GM23338 (cell line): ENCODE measurements around the gene PDZD7. TPM values are rescaled to one million over a fixed set of nuclear protein-coding genes. Genes with fewer than 3 reads are reported as not detected.

Experiments
- ATAC-seq: fragments of 200-7000 bp; cut with Tn5 transposase; 3 replicates; pipeline ENCODE4 v1.9.1; 2020
- DNase-seq: peaks from one replicate; pipeline ENCODE4 v3.0.0-alpha.2; 2015; ENCODE audit warnings: low spot score
- H2AFZ ChIP-seq: fragments of 200-600 bp; sonication (generic); 2 replicates; pipeline ENCODE4 v1.8.0; 2016; ENCODE audit warnings: antibody characterized with exemption, mild to moderate bottlenecking, moderate library complexity
- H3F3A ChIP-seq: fragments of 200-600 bp; sonication (generic); replicated peaks from 2 replicates; pipeline ENCODE4 v1.8.0; 2017; ENCODE audit warnings: antibody characterized with exemption, mixed run types, low read depth
- H3K27ac ChIP-seq: fragments of 200-600 bp; sonication (generic); 2 replicates; pipeline ENCODE4 v1.6.1; 2016; ENCODE audit warnings: low read depth
- H3K27me3 ChIP-seq: fragments of 200-600 bp; sonication (generic); 2 replicates; pipeline ENCODE4 v1.8.0; 2016; ENCODE audit warnings: mild to moderate bottlenecking, mixed run types, moderate library complexity; ENCODE audit not compliant: insufficient read depth
- H3K36me3 ChIP-seq: fragments of 200-600 bp; sonication (generic); 2 replicates; pipeline ENCODE4 v1.8.0; 2016; ENCODE audit warnings: mild to moderate bottlenecking; ENCODE audit not compliant: insufficient read depth
- H3K4me1 ChIP-seq: fragments of 200-600 bp; sonication (generic); 2 replicates; pipeline ENCODE4 v1.8.0; 2016; ENCODE audit warnings: mild to moderate bottlenecking, moderate library complexity; ENCODE audit not compliant: insufficient read depth
- H3K4me2 ChIP-seq: fragments of 200-600 bp; sonication (generic); 2 replicates; pipeline ENCODE4 v1.7.1; 2017; ENCODE audit warnings: mixed run types
- H3K4me3 ChIP-seq: fragments of 200-600 bp; sonication (generic); 2 replicates; pipeline ENCODE4 v1.6.1; 2016; ENCODE audit warnings: mixed run types
- H3K79me2 ChIP-seq: fragments of 200-600 bp; sonication (generic); replicated peaks from 2 replicates; pipeline ENCODE4 v1.8.0; 2017; ENCODE audit warnings: mild to moderate bottlenecking; ENCODE audit not compliant: insufficient read depth
- H3K9me2 ChIP-seq: fragments of 200-600 bp; sonication (generic); 2 replicates; pipeline ENCODE4 v1.8.0; 2017; ENCODE audit not compliant: insufficient read depth
- H4K20me1 ChIP-seq: fragments of 200-600 bp; sonication (generic); replicated peaks from 2 replicates; pipeline ENCODE4 v1.8.0; 2017; ENCODE audit warnings: mild to moderate bottlenecking; ENCODE audit not compliant: insufficient read depth
- H3K27ac Mint-ChIP-seq: 2 replicates; pipeline ENCODE4 v1.8.0; 2020; ENCODE audit warnings: inconsistent platforms, mild to moderate bottlenecking, moderate library complexity, mixed read lengths
- H3K27me3 Mint-ChIP-seq: 3 replicates; pipeline ENCODE4 v1.8.0; 2022; ENCODE audit warnings: low read depth, mild to moderate bottlenecking, moderate library complexity, mixed read lengths, inconsistent platforms; ENCODE audit not compliant: insufficient read depth, poor library complexity
- H3K36me3 Mint-ChIP-seq: 3 replicates; pipeline ENCODE4 v1.8.0; 2021; ENCODE audit warnings: low read depth, mild to moderate bottlenecking, inconsistent platforms, moderate library complexity, mixed read lengths
- H3K4me1 Mint-ChIP-seq: 3 replicates; pipeline ENCODE4 v1.8.0; 2020; ENCODE audit warnings: mild to moderate bottlenecking, inconsistent platforms, mixed read lengths
- H3K4me3 Mint-ChIP-seq: 3 replicates; pipeline ENCODE4 v1.8.0; 2021; ENCODE audit warnings: moderate library complexity, mild to moderate bottlenecking, inconsistent platforms, mixed read lengths
- H3K9me3 Mint-ChIP-seq: 3 replicates; pipeline ENCODE4 v1.8.0; 2020; ENCODE audit warnings: moderate library complexity, mild to moderate bottlenecking, inconsistent platforms, mixed read lengths
- CREB1 ChIP-seq: fragments of 250-450 bp; sonication (Bioruptor Pico); IDR thresholded peaks from 2 replicates; pipeline ENCODE4 v1.5.0; 2020; ENCODE audit warnings: low read depth, mild to moderate bottlenecking, moderate library complexity
- CTCF ChIP-seq, 2 experiments: fragments of 200-600 bp in 1 of 2; sonication (generic) in 1 of 2; conservative IDR thresholded peaks; 2 replicates each; pipeline versions ENCODE4 v1.5.1 to v1.6.1; 2016 to 2017; ENCODE audit warnings: antibody characterized with exemption in 2 of 2, low read depth in 2 of 2, mild to moderate bottlenecking in 2 of 2, moderate library complexity in 1 of 2
- ETS1 ChIP-seq: IDR thresholded peaks from 2 replicates; pipeline ENCODE4 v1.6.1; 2016; ENCODE audit warnings: antibody characterized with exemption
- EZH2 ChIP-seq: fragments of 200-600 bp; sonication (generic); IDR thresholded peaks from one replicate; pipeline ENCODE4 v1.8.0; 2017; ENCODE audit warnings: antibody characterized with exemption, mild to moderate bottlenecking, low read depth; ENCODE audit not compliant: unreplicated experiment
- EZH2phosphoT487 ChIP-seq: fragments of 200-600 bp; sonication (generic); IDR thresholded peaks from one replicate; pipeline ENCODE4 v1.8.1; 2018; ENCODE audit warnings: antibody characterized with exemption; ENCODE audit not compliant: unreplicated experiment
- JUNB ChIP-seq: IDR thresholded peaks from one replicate; pipeline ENCODE4 v1.6.1; 2016; ENCODE audit warnings: antibody characterized with exemption; ENCODE audit not compliant: unreplicated experiment
- NANOG ChIP-seq: IDR thresholded peaks from 2 replicates; pipeline ENCODE4 v1.6.1; 2016; ENCODE audit warnings: antibody characterized with exemption, borderline replicate concordance
- POLR2AphosphoS5 ChIP-seq: IDR thresholded peaks from 2 replicates; pipeline ENCODE4 v1.6.1; 2016; ENCODE audit warnings: antibody characterized with exemption, low read depth
- REST ChIP-seq: IDR thresholded peaks from one replicate; pipeline ENCODE4 v1.6.1; 2018; ENCODE audit warnings: antibody characterized with exemption; ENCODE audit not compliant: unreplicated experiment
- STAT1 ChIP-seq: IDR thresholded peaks from one replicate; pipeline ENCODE4 v1.6.1; 2016; ENCODE audit warnings: antibody characterized with exemption; ENCODE audit not compliant: unreplicated experiment
- ZNF114 ChIP-seq: fragments of 250-450 bp; sonication (Bioruptor Pico); IDR thresholded peaks from 2 replicates; pipeline ENCODE4 v1.5.0; 2020; ENCODE audit warnings: mild to moderate bottlenecking, moderate library complexity
- ZNF331 ChIP-seq: fragments of 250-450 bp; sonication (Bioruptor Pico); IDR thresholded peaks from 2 replicates; pipeline ENCODE4 v1.5.0; 2020; ENCODE audit warnings: low read depth, mild to moderate bottlenecking, moderate library complexity
- ZNF462 ChIP-seq: fragments of 250-450 bp; sonication (Bioruptor Pico); IDR thresholded peaks from 2 replicates; pipeline ENCODE4 v1.5.0; 2020; ENCODE audit warnings: mild to moderate bottlenecking, moderate library complexity
- polyA plus RNA-seq: library from polyadenylated mRNA; unstranded; fragments of >200 nt; fragmentation: Nextera tagmentation; extraction: Ambion mirVana; gene quantifications from 2 replicates; pipeline ENCODE4 v1.2.1, GENCODE V29; 2016
- total RNA-seq: library from RNA; depleted of rRNA; stranded (reverse); fragments of >200 nt; shearing (Covaris generic); gene quantifications from 2 replicates; pipeline ENCODE4 v1.2.3, GENCODE V29; 2014

The PDZD7 gene
- total and polyA plus RNA-seq, 2 experiments from 2014 or later, result 1.7 to 2.3 TPM

- no peak overlapping the region for H3K4me2 ChIP-seq
- Mint-ChIP-seq H3K36me3 (no peaks in the 10 kb centered on the region; the same call in 2 of the 3 replicates), H3K27ac (no peak overlapping the region), H3K9me3 (no peaks in the 10 kb centered on the region), H3K4me1 (peaks cover 7% of the 10 kb centered on the region; the same call in 2 of the 3 replicates), H3K27me3 (peaks cover 26% of the 10 kb centered on the region), H3K4me3 (no peak overlapping the region)
- H2AFZ ChIP-seq, result no peak overlapping the region
- DNase-seq (no peak), ATAC-seq (no peak)
- H3K4me1 ChIP-seq, result peaks cover 7% of the 10 kb centered on the region; the same call in 1 of the 2 replicates
- no peaks in the 10 kb centered on the region for H3K36me3 ChIP-seq
- no peak overlapping the region for H3K4me3 ChIP-seq
- H3K9me2 ChIP-seq, result no peaks in the 10 kb centered on the region
- H3K27ac ChIP-seq, result no peak overlapping the region
- peaks cover 25% of the 10 kb centered on the region for H3K27me3 ChIP-seq
- peaks cover 17% of the 10 kb centered on the region; the same call in 1 of the 2 replicates for H3K79me2 ChIP-seq
- no peak for TF ChIP-seq POLR2AphosphoS5
- TF ChIP-seq REST, result no peak
- TF ChIP-seq CREB1, result no peak
- TF ChIP-seq EZH2phosphoT487, result no peak
- TF ChIP-seq ETS1, result no peak
- no peak for TF ChIP-seq EZH2
- no peak for TF ChIP-seq STAT1
- no peak for TF ChIP-seq ZNF114 (CRISPR knock-in tag)
- no peak for TF ChIP-seq ZNF462 (CRISPR knock-in tag)
- no peak for TF ChIP-seq CTCF (conservative IDR thresholded peaks at IDR 0.05; ENCODE audit: low read depth in 2 of 2)
- no peak for TF ChIP-seq NANOG
- TF ChIP-seq ZNF331, result no peak
- TF ChIP-seq JUNB, result no peak
- H3F3A ChIP-seq, result peaks cover 6% of the 10 kb centered on the region; the same call in 1 of the 2 replicates
- peaks cover 30% of the 10 kb centered on the region for H4K20me1 ChIP-seq
These were observed 25.6 kb upstream of the PDZD7 start for GRCh38 chr10:101056365-101057151.
